Measurements from ENCODE around the gene OR2L5.

- TF ChIP-seq POLR2AphosphoS5 (IDR thresholded peaks at IDR 0.05) (no peak), POLR2A (IDR thresholded peaks at IDR 0.05) (no peak), CTCF (IDR thresholded peaks at IDR 0.05) (no peak)
Observed at GRCh38 chr1:248000169-248000568, 13.3 kb upstream of the OR2L5 start.

Data from stomach (tissue), 4 donors.